Right lobe of liver (tissue), 4 donors: ENCODE results near the gene MYPN.

Source experiments
- CTCF ChIP-seq, 4 donors: fragments of 200-600 bp in 3 of 4; fragments of 450-650 bp in 1 of 4; IDR thresholded peaks; one replicate each; pipeline versions ENCODE4 v1.5.1 to v1.8.0; 2016 to 2022; ENCODE audit warnings: antibody characterized with exemption in 4 of 4, mild to moderate bottlenecking in 2 of 4
- POLR2A ChIP-seq: fragments of 450-650 bp; IDR thresholded peaks from one replicate; pipeline ENCODE4 v1.6.1; 2017; ENCODE audit warnings: antibody characterized with exemption, mild to moderate bottlenecking
- donor health status: DM: no; HTN: no; CAD: no.
- donor health status: DM: no; HTN: no; CAD: no.
- donor health status: DM: no; HTN: yes; CAD: no.

- TF ChIP-seq CTCF (IDR thresholded peaks at IDR 0.05): no peak
- TF ChIP-seq POLR2A: no peak
Observed at GRCh38 chr10:68128015-68128414, 18.7 kb downstream of the MYPN start.
